ENCODE data around the gene COL4A6.
"Not testable (repeated sequence)": the region's sequence is repeated elsewhere in the genome, so short reads cannot be mapped to it uniquely, and the experiment has no call there.

Gene COL4A6

DNA sequence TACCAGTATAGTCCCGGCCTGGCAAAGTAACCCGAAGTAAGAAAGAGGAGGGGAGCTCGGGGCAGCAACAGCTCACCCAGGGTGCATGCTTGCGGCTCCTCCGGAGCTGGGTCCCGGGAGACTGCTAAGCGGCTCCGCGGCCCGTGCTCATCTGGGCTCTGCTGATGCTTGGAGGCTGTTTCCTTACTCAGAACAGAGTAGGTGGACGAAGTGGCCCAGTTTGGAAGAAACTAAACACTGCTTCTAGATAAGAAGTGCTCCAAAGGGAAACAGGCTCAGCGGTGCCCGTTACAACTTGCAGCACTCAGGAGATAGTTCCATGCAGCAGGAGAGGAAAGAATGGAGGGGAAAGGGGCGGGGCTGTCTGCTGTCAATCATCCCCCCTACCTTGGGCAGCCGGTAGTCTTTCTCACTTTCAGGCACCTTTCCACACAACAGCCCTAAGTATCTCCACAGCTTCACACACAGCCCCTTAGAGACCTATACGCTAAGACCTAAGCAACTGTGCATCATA lies at the start of gene COL4A6:
TSS of gene COL4A6 (minus strand) at position 313 of the 514 bp plus-strand sequence. CDS start at position 87, 226 bp downstream.
- no peak for DNase-seq (ENCODE audit: low spot score)

DNA sequence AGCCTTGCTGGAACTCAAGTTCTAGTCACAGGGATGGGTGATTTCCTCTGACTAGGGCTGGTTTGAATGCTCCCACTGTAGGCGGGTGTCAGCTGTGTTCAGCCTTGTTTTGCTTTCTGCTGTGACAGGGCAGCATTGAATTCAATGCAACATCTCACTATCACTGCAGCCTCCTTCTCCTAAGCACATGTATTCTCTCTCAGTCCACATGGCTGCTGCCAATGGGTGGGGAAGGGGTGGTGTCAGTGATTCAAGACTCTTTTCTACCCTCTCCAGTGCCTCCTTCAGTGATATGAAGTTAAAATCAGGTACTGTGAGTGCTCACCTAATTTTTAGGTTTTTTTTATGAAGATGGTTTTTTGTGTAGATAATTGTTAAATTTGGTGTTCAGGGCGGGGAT lies 47.7 kb upstream of the COL4A6 start:
- no peak for DNase-seq (ENCODE audit: low spot score)

GRCh38 chrX:108484251-108484650 lies 46.0 kb upstream of the COL4A6 start:
- no peak for DNase-seq (ENCODE audit: low spot score)

DNA sequence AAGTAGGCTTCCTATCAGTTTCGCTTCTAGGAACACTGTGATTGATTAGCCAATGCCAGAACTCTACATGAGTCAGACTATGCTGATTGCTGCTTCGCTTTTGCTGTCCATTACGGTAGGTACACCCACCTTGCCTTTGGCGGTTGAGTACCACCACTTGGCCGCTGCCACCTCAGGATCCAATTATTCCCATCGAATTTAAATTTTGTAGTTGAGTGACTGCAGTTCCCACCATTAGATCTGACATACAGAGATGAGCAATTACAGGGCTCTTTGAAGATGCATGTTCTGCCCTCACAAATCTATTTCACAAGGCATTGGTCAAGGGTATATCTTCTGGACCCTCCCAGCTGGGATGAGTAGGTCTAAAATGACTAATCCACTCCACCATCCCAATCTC lies 43.3 kb upstream of the COL4A6 start:
- DNase-seq (ENCODE audit: low spot score): not testable (repeated sequence)

DNA sequence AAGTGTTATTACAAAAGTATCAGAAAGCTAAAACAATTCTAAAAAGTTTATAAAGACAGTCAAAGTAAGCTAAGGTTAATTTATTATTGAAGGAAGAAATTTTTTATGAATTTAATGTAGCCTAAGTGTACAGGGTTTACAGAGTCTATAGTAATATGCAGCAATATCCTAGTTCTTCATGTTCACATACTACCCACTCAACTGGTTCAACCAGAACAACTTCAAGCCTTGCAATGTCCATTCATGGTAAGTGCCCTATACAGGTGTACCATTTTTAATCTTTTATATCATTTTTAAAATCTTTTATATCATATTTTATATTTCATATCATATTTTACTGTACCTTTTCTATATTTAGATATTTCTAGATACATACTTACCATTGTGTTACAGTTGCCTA lies 35.8 kb upstream of the COL4A6 start:
- DNase-seq (ENCODE audit: low spot score): no peak

DNA sequence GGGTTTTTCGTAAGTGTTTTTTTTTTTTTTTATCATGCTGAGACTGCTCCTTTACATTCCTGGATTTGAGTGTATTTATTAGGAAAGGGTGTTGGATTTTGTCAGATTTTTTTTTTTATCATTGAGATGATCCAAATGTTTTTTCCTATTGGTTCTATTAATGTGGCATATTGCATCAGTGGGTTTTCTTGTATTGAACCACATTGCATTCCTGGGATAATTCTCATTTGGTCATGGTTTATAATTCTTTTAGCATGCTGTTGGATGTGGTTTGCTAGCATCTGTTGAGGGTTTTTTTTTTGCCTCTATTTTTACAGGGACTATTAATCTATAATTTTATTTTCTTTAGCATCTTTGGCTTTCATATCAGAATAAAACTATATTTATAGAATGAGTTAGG lies 30.3 kb upstream of the COL4A6 start:
- no peak for DNase-seq (ENCODE audit: low spot score)

GRCh38 chrX:108464604-108465003 lies 26.4 kb upstream of the COL4A6 start:
- DNase-seq (ENCODE audit: low spot score): no peak

DNA sequence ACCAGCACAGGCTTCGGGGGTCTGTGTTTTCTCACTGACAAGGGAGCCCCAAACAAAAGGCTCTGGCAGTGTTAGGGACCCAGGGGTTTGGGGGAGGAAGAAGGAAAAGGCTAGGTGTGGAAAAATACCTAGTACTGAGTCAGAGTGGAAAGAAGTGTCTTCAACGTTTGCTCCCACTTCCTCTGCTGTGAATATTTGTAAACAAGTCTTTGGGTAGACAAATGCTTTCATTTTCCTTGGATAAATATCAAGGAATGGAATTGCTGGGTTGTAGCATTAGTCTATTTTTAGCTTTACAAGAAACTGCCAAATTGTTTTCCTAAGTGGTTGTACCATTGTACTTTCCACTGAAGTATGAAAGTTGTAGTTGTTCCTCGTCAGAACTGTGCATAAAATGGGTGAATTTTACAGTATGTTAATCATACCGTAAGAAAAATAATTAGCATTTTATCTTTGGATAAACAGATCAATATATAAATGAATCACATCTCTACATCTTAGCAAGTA lies 18.8 kb upstream of the COL4A6 start:
- DNase-seq (ENCODE audit: low spot score): no peak

DNA sequence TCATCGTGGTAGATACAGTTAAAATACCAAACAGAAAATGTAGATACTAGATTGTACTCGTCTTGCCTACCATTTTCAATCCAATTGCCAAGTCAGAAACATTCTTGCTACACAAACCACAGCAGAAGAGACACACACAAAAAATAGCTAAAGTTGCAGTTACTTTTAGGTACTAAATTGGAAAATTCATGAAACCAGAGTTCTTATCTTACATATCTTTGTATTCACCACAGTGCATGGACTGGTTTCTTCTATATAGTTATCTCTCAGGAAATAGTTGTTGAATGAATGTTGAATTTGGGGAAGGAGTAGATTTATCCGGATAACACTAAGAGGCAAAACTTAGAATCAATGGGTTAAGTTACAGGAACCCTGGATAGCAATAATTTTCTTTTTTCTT lies 15.6 kb upstream of the COL4A6 start:
- DNase-seq (ENCODE audit: low spot score): no peak

- no peak for DNase-seq (ENCODE audit: low spot score)
These were observed 9.1 kb upstream of the COL4A6 start for GRCh38 chrX:108447303-108447702.

GRCh38 chrX:108442901-108443464 lies 4.8 kb upstream of the COL4A6 start:
- DNase-seq (ENCODE audit: low spot score): no peak

GRCh38 chrX:108439961-108440696 lies 1.9 kb upstream of the COL4A6 start:
- peak; percentile 3 for DNase-seq (ENCODE audit: low spot score)

- peak; percentile 76 for DNase-seq (ENCODE audit: low spot score)
These were observed 1.3 kb upstream of the COL4A6 start, which contains the start of gene COL4A5 for GRCh38 chrX:108439426-108439942. COL4A5 (plus strand) TSS chrX:108439838; CDS start chrX:108440126, 288 bp downstream.

GRCh38 chrX:108437349-108438109 lies 693 bp downstream of the COL4A6 start:
- no peak for DNase-seq (ENCODE audit: low spot score)

- no peak for DNase-seq (ENCODE audit: low spot score)
These were observed 3.0 kb downstream of the COL4A6 start for GRCh38 chrX:108435261-108435660.

DNA sequence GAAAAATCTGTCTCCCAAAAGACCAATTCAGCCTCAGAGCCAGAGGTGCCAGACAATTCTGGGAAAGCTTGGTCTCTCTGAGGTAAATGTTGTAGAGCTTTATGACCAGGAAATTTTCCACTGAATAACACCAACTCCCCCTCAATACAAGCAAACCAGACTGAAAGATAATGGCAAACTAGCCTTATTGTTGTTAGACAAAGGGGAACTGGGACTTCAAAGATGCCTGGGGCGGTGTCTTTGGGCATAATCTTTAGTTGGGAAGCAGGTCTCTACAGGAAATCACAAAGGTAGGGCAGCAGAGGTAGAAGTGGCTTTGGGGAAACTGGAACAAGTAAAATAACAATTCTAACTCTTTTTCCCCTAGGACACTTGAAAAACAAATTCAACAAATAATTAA lies 12.0 kb downstream of the COL4A6 start:
- DNase-seq (ENCODE audit: low spot score): no peak

GRCh38 chrX:108420481-108420880 lies 17.7 kb downstream of the COL4A6 start:
- no peak for DNase-seq (ENCODE audit: low spot score)

DNA sequence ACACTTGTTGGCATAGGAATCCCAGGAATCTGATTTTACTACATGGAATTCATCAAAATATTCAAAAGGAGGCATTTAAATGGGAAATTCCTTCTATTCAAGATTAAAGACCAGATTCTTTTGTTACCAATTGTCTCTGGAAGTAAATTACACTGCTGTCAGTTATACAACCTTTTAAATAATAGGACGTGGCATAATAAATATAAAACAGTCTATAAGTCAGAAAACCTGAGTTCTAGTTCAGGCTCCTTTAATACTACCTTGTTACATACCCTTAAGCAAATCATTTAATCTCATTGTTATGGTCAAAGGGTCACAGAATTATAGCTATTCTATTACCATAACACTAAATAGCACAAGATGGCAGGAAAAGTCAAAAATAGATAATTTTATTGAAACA lies 18.8 kb downstream of the COL4A6 start:
- no peak for DNase-seq (ENCODE audit: low spot score)

- no peak for DNase-seq (ENCODE audit: low spot score)
These were observed 21.0 kb downstream of the COL4A6 start for GRCh38 chrX:108417257-108417656.

DNA sequence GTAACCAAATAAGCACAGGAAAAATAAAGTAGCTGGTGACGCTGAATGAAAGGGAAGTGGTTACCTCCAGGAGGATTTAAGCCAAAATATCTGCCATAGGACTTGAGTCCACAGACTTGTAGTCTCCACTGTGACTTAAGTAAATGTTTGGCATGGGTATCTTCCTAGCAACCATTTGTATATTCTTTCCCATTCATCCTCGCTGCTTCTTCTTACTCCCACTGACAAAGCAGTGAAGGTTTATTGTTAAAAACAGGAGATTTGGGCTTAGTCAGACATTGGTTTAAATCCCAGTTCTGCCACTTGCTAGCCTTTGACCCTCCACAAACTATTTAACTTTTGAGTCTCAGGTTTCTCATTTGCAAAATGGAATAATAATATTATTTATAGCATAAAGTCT lies 22.3 kb downstream of the COL4A6 start:
- no peak for DNase-seq (ENCODE audit: low spot score)

DNA sequence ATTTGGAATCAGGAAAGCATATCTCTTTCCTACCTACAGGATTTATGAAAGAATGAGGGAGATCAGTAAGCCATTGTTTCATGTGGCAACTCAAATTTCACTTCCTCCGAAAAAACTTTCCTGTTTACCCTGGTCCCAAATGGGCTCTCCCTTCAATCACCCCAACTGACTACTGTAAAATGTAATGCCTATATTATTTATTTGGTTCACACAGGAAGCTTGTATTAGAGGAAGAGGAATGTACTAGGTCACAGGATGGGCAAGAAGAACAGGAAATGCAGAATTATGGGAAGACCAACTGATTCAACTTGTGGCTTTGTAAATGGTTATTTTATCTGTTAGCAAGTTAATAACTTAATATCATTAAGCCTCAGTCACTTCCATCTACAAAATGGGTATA lies 23.1 kb downstream of the COL4A6 start:
- no peak for DNase-seq (ENCODE audit: low spot score)

GRCh38 chrX:108412783-108413182 lies 25.4 kb downstream of the COL4A6 start:
- no peak for DNase-seq (ENCODE audit: low spot score)

Data from SW480 (cell line).